ENCODE measurements around the gene KITLG.
"Not testable (repeated sequence)": the region's sequence is repeated elsewhere in the genome, so short reads cannot be mapped to it uniquely, and the experiment has no call there.

DNA sequence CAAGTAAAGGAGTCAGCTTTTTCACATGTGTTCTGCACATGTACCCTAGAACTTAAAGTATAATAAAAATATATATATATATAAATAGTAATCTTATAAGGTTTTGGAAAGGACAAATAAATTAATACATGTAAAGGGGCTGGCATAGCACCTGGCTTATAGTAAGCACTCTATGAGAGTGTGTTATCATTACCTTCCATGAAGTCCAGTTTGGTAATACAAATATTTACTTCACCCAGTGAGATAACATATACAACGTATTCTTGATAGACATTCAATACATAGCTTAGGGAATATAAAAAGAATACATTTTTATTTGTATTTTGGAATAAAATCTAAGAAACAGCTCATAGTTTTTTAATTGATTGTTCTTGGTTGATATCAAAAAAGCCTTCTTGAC lies 47.8 kb upstream of the KITLG start:
- TF ChIP-seq, protein P1, sequence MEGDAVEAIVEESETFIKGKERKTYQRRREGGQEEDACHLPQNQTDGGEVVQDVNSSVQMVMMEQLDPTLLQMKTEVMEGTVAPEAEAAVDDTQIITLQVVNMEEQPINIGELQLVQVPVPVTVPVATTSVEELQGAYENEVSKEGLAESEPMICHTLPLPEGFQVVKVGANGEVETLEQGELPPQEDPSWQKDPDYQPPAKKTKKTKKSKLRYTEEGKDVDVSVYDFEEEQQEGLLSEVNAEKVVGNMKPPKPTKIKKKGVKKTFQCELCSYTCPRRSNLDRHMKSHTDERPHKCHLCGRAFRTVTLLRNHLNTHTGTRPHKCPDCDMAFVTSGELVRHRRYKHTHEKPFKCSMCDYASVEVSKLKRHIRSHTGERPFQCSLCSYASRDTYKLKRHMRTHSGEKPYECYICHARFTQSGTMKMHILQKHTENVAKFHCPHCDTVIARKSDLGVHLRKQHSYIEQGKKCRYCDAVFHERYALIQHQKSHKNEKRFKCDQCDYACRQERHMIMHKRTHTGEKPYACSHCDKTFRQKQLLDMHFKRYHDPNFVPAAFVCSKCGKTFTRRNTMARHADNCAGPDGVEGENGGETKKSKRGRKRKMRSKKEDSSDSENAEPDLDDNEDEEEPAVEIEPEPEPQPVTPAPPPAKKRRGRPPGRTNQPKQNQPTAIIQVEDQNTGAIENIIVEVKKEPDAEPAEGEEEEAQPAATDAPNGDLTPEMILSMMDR (conservative IDR thresholded peaks at IDR 0.05; ENCODE audit: low read depth, low read length): not testable (repeated sequence)
- TF ChIP-seq EZH2 (IDR thresholded peaks at IDR 0.05; ENCODE audit: low read length, unreplicated experiment); EZH2phosphoT487 (IDR thresholded peaks at IDR 0.05; ENCODE audit: borderline replicate concordance, low read length): not testable (repeated sequence)

Data from PC-3 (cell line).